ENCODE data around the gene POU6F2. TPM values are rescaled to one million over a fixed set of nuclear protein-coding genes. Genes with fewer than 3 reads are reported as not detected.

The POU6F2 gene
- total RNA-seq, 1 donor from 2014 or later = not detected

DNA sequence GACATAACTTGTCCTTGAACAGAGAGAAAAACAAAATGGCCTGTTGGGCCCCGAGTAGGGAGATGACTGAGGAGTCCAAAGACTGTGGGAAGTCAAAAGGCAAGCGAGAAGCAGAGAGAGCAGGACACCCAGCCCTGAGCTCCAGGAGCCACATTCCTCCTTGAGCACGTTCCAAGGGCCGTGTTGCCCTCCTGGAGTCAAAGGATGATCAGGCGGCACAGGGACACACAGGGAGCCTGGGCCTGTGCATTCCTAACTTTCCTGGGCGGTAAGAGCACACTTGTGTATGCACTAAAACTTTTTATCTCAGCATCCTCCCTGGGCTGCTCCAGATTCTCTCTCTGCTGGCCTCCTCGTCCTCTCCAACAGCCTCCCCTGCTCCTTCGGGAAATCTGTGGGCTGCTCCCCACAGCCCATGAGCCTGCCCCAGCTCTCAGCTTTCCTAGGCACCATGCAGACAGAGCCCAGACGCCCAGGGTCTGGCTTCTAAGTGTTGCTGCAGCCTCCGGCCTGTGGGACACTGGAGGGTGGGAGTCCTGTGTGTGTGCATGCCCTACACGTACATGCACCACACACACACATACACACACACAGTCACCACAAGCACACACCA is 281.8 kb downstream of the POU6F2 start:
- Histone ChIP-seq H3K4me1 (no peaks in the 10 kb centered on the region), H3K27me3 (no peaks in the 10 kb centered on the region), H3K9me3 (no peaks in the 10 kb centered on the region), H3K4me3 (no peak overlapping the region), H3K36me3 (no peaks in the 10 kb centered on the region), H3K27ac (no peak overlapping the region)
- intact Hi-C loops (cut with DNase I) = no loop called here
- no peak for DNase-seq (ENCODE audit: low spot score in 2 of 2)
- no peak for TF ChIP-seq CTCF (IDR thresholded peaks at IDR 0.05)

DNA sequence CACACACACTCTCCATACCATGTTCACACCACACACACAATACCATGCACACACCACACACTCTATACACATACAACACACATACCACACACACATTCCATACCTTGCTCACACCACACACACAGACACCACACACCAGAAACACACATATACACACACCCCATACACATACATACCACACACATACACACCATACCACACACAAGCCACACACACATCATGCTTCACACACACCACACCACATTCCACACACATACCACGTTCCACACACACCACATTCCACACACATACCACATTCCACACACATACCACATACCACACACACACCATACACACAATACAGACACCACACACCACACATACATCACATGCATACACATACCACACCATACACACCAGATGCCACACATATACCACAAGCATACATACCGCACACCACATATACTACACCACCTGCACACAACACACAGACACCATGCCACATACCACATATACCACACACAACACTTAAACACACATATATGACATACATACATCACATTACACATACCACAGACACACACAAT is 282.7 kb downstream of the POU6F2 start:
- Histone ChIP-seq H3K27me3 (no peaks in the 10 kb centered on the region), H3K9me3 (no peaks in the 10 kb centered on the region), H3K27ac (no peak overlapping the region), H3K4me1 (no peaks in the 10 kb centered on the region), H3K4me3 (no peak overlapping the region), H3K36me3 (no peaks in the 10 kb centered on the region)
- DNase-seq (ENCODE audit: low spot score in 2 of 2) = no peak
- TF ChIP-seq CTCF (IDR thresholded peaks at IDR 0.05) = no peak
- intact Hi-C loops (cut with DNase I) = no loop called here

- no peak overlapping the region for H3K4me3 ChIP-seq
- no peaks in the 10 kb centered on the region for H3K36me3 ChIP-seq
- DNase-seq (ENCODE audit: low spot score in 2 of 2) = no peak
- H3K27me3 ChIP-seq = no peaks in the 10 kb centered on the region
- no peak overlapping the region for H3K27ac ChIP-seq
- no peak for TF ChIP-seq CTCF (IDR thresholded peaks at IDR 0.05)
- intact Hi-C loops (cut with DNase I) = no loop called here
- H3K9me3 ChIP-seq = no peaks in the 10 kb centered on the region
- H3K4me1 ChIP-seq = no peaks in the 10 kb centered on the region
Measured at GRCh38 chr7:39261771-39262170, 284.1 kb downstream of the POU6F2 start.

DNA sequence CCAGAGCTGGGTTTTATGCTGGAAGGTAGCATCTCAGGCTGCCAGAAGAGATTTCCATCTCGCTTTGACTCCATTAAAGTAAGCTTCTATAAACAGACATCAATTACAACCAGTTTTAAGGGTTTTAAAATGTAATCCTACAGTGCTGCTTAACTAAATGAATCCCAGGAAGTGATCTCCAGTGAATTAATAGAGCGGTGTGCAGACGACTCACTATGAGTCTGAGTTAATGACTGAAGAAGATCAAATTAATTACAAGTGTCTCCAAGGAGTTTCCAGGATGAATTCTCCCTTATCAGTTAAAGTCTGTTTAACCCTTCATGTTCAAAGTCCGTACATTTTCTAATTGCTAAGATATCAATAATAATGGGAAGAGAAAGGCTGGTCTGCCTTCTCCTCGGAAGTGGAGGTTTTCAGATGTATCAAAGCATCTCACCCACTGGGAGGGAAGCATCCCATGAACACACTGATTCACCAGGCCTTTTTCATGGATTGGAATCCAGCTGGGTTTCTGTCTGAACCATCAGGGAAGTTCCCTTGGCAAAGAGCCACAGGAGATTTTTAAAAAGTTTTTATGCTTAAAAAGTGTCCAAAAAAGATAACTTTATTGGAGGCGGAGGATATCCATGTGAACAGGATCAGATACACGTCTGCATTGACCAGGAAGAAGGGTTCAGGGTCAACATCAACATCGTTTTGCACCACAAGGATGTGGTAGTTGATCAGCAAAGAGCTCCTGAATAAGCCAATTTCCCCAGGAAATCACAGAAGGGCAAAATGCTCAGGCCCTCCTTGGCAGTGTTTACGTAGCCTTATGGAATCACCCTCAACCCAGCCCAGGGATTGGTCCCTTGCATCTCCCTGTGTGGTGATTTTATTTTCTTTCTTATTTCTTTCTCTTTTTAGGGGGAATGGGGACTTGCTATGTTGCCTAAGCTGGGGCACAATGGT is 288.2 kb downstream of the POU6F2 start:
- intact Hi-C loops (cut with DNase I) = no loop called here
- Histone ChIP-seq H3K9me3 (no peaks in the 10 kb centered on the region), H3K4me1 (no peaks in the 10 kb centered on the region), H3K27ac (no peak overlapping the region), H3K4me3 (no peak overlapping the region), H3K36me3 (no peaks in the 10 kb centered on the region), H3K27me3 (no peaks in the 10 kb centered on the region)
- DNase-seq (ENCODE audit: low spot score in 2 of 2) = no peak
- TF ChIP-seq CTCF (IDR thresholded peaks at IDR 0.05) = no peak

- H3K27me3 ChIP-seq = no peaks in the 10 kb centered on the region
- no peak overlapping the region for H3K4me3 ChIP-seq
- TF ChIP-seq CTCF (IDR thresholded peaks at IDR 0.05) = no peak
- DNase-seq (ENCODE audit: low spot score in 2 of 2) = no peak
- no peak overlapping the region for H3K27ac ChIP-seq
- no peaks in the 10 kb centered on the region for H3K9me3 ChIP-seq
- intact Hi-C loops (cut with DNase I) = no loop called here
- no peaks in the 10 kb centered on the region for H3K36me3 ChIP-seq
- H3K4me1 ChIP-seq = no peaks in the 10 kb centered on the region
Measured at GRCh38 chr7:39269034-39269433, 291.3 kb downstream of the POU6F2 start.
